H1 (cell line): ENCODE measurements around the gene NFIA. TPM values are rescaled to one million over a fixed set of nuclear protein-coding genes. Genes with fewer than 3 reads are reported as not detected.

Experiments
- RFX5 ChIP-seq: IDR thresholded peaks from 2 replicates; pipeline ENCODE4 v1.6.1; 2011; ENCODE audit warnings: low read depth, low read length, improper control_type of control experiment, borderline replicate concordance
- SRF ChIP-seq: IDR thresholded peaks from 2 replicates; pipeline ENCODE4 v1.6.1; 2011; ENCODE audit warnings: mild to moderate bottlenecking, low read depth, low read length, moderate library complexity
- polyA plus RNA-seq, 7 experiments: library from polyadenylated mRNA; depleted of rRNA in 3 of 7; stranded (reverse) in 5 of 7; unstranded in 2 of 7; fragments of >200 nt in 5 of 7; fragments of 200-250 nt in 2 of 7; gene quantifications; 1 replicate in 5 of 7; 2 replicates in 1 of 7; 4 replicates in 1 of 7; pipeline versions ENCODE4 v1.2.1 to v1.2.3, GENCODE V29; 2011 to 2013; ENCODE audit warnings: missing spikeins in 2 of 7, mixed read lengths in 2 of 7
- total RNA-seq: library from RNA; stranded (reverse); fragmentation: NEBNext Ultra II Directional; extraction: Animal tissue kit (Norgen Biotek cat#: 25700); gene quantifications from 2 replicates; pipeline ENCODE4 v1.2.1, GENCODE V29; 2021
- TF ChIP-seq, protein P1 (sequence below): IDR thresholded peaks from 2 replicates; pipeline ENCODE4 v1.6.1; 2011; ENCODE audit warnings: low read depth, mild to moderate bottlenecking, low read length; ENCODE audit not compliant: insufficient read depth

The NFIA gene
- total and polyA plus RNA-seq, 2 of the 8 experiments (the other 6 are each of a cell fraction or from before 2014, with no cell fraction given), result 1.8 to 2.3 TPM

DNA sequence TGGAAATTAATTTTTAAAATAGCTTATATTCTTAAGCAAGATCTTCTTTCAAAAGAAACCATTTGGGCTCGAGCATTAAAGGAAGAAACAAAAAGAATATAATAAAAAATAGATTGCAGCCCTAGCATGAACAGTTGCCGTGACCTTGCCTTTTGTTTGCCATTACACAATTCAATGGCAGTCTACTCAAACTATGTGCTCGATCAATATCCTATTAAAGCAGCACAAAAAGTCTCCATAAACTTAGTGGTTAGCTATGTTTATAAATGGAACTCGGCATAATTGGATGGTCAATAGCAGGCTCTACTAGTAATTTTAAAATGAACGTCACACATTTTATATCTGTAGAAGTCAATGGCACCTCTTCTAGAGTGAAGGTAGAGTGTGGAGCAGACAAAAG is 256.5 kb downstream of the NFIA start (continued):
- TF ChIP-seq SRF (no peak), RFX5 (no peak)
- TF ChIP-seq, protein P1, sequence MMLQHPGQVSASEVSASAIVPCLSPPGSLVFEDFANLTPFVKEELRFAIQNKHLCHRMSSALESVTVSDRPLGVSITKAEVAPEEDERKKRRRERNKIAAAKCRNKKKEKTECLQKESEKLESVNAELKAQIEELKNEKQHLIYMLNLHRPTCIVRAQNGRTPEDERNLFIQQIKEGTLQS, result no peak
- TF ChIP-seq, all 59 proteins: peak for 0
